ENCODE data around the gene PANK2. TPM values are rescaled to one million over a fixed set of nuclear protein-coding genes. Genes with fewer than 3 reads are reported as not detected.
"Not testable (repeated sequence)": the region's sequence is repeated elsewhere in the genome, so short reads cannot be mapped to it uniquely, and the experiment has no call there.

The PANK2 gene
- total RNA-seq, 3 donors from 2014 or later = 27.6 to 42.3 (median 29.6) TPM

- Histone ChIP-seq H3K4me3 (no peak overlapping the region), H3K4me1 (ENCODE audit: low read depth) (no peaks in the 10 kb centered on the region), H3K9me3 (no peaks in the 10 kb centered on the region), H3K36me3 (ENCODE audit: low read depth) (no peaks in the 10 kb centered on the region)
- ATAC-seq = no peak
- intact Hi-C loops (cut with DNase I, micrococcal nuclease) = no loop called here
- DNase-seq = no peak
- no peak for TF ChIP-seq CTCF (IDR thresholded peaks at IDR 0.05)
Measured at GRCh38 chr20:3940905-3941304, 51.7 kb downstream of the PANK2 start.

- ATAC-seq; H3K4me3 ChIP-seq; H3K9me3 ChIP-seq; H3K4me1 ChIP-seq (ENCODE audit: low read depth); H3K36me3 ChIP-seq (ENCODE audit: low read depth); intact Hi-C loops (cut with DNase I, micrococcal nuclease); DNase-seq: not testable (repeated sequence)
Measured at GRCh38 chr20:3946666-3947065, 57.5 kb downstream of the PANK2 start.

GRCh38 chr20:3964719-3965118, 75.5 kb downstream of the PANK2 start:
- no peak for DNase-seq
- no peaks in the 10 kb centered on the region for H3K36me3 ChIP-seq (ENCODE audit: low read depth)
- H3K9me3 ChIP-seq = no peaks in the 10 kb centered on the region
- ATAC-seq = no peak
- TF ChIP-seq CTCF (IDR thresholded peaks at IDR 0.05) = no peak
- H3K4me1 ChIP-seq (ENCODE audit: low read depth) = no peaks in the 10 kb centered on the region
- intact Hi-C loops (cut with DNase I, micrococcal nuclease) = no loop called here
- no peak overlapping the region for H3K4me3 ChIP-seq

GRCh38 chr20:3966571-3966970, 77.4 kb downstream of the PANK2 start:
- intact Hi-C loops (cut with DNase I, micrococcal nuclease) = no loop called here

GRCh38 chr20:3970016-3970415, 80.8 kb downstream of the PANK2 start:
- TF ChIP-seq CTCF (IDR thresholded peaks at IDR 0.05) = no peak
- DNase-seq (peak in 2 of 3 donors; percentile 37 to 38), ATAC-seq (peak; percentile 62)
- Histone ChIP-seq H3K36me3 (ENCODE audit: low read depth) (no peaks in the 10 kb centered on the region), H3K9me3 (no peaks in the 10 kb centered on the region), H3K4me1 (ENCODE audit: low read depth) (no peaks in the 10 kb centered on the region), H3K4me3 (no peak overlapping the region)
- intact Hi-C loops (cut with DNase I, micrococcal nuclease) = no loop called here

More at GRCh38 chr20:3966571-3966970, 77.4 kb downstream of the PANK2 start:
- H3K4me3 ChIP-seq = no peak overlapping the region
- no peak for TF ChIP-seq CTCF (IDR thresholded peaks at IDR 0.05)
- DNase-seq = no peak
- ATAC-seq = no peak
- no peaks in the 10 kb centered on the region for H3K36me3 ChIP-seq (ENCODE audit: low read depth)
- H3K4me1 ChIP-seq (ENCODE audit: low read depth) = no peaks in the 10 kb centered on the region
- no peaks in the 10 kb centered on the region for H3K9me3 ChIP-seq

- peak; percentile 42 for ATAC-seq
- TF ChIP-seq CTCF (IDR thresholded peaks at IDR 0.05) = no peak
- DNase-seq = no peak
- Histone ChIP-seq H3K36me3 (ENCODE audit: low read depth) (no peaks in the 10 kb centered on the region), H3K4me1 (ENCODE audit: low read depth) (no peaks in the 10 kb centered on the region), H3K9me3 (no peaks in the 10 kb centered on the region), H3K4me3 (no peak overlapping the region)
- intact Hi-C loops (cut with DNase I, micrococcal nuclease) = no loop called here
Measured at GRCh38 chr20:3971145-3971544, 82.0 kb downstream of the PANK2 start.

Measured in mucosa of descending colon (tissue), 3 donors.